ENCODE results near the gene CFAP53. TPM values are rescaled to one million over a fixed set of nuclear protein-coding genes. Genes with fewer than 3 reads are reported as not detected.

Gene CFAP53
- total and polyA plus RNA-seq, 2 of the 13 experiments (the other 11 are each of a cell fraction or from before 2014, with no cell fraction given), result 0.05 to 0.07 TPM

DNA sequence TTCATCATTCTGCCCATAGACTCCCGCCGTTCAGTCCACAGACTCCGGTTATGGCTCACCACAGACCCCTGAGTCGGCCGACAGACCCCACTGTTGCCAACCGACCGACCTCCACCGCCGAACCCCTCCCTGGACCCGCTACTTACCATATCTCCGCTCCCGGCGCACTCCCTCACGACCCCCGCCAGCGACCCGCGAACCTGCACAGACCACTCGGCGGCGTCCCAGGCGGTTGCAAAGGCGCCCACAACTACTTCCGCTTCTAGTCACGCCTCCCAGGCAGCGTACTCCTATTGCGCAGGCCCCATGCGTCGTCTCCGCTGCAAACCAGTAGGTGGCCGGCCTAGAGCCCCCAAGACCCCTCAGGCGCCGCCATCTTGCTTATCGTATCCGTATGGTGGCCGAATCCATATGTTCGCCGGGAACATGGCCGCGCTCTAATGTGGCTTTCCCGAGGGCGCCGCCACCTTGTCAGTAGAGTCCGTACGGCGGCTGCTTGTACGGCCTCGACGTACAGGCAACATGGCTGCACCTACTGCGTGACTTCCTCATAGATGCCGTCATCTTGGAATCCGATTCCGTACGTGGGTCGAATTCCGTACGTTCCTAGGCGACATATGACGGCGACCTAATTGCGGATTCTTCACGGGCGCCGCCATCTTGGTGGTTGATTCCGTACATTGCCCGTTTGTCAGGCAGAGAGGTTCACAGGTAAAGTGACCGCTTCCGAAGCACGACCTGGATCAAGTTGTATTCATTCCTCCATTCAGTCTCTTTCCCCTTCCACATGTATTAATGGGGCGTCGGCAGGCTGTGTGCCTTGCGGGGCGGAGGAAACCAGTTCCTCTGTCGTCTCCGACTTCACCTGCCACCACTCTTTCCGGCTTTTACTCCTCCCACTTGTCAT, 21.4 kb upstream of the CFAP53 start, which contains the start of gene CXXC1 (continued):
- no peak for TF ChIP-seq ZNF652 (CRISPR knock-in tag; IDR thresholded peaks at IDR 0.05; ENCODE audit: borderline replicate concordance, low read depth)
- TF ChIP-seq, protein P1, sequence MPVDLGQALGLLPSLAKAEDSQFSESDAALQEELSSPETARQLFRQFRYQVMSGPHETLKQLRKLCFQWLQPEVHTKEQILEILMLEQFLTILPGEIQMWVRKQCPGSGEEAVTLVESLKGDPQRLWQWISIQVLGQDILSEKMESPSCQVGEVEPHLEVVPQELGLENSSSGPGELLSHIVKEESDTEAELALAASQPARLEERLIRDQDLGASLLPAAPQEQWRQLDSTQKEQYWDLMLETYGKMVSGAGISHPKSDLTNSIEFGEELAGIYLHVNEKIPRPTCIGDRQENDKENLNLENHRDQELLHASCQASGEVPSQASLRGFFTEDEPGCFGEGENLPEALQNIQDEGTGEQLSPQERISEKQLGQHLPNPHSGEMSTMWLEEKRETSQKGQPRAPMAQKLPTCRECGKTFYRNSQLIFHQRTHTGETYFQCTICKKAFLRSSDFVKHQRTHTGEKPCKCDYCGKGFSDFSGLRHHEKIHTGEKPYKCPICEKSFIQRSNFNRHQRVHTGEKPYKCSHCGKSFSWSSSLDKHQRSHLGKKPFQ (CRISPR knock-in tag; IDR thresholded peaks at IDR 0.05; ENCODE audit: insufficient replicate concordance), result no peak
- TF ChIP-seq CREB1 (IDR thresholded peaks at IDR 0.05), result peak; percentile 93
- TF ChIP-seq CREB1 (CRISPR knock-in tag; IDR thresholded peaks at IDR 0.05), result peak; percentile 94
- peak; percentile 92; the same call in 1 of the 2 replicates for TF ChIP-seq MIER3 (CRISPR knock-in tag; IDR thresholded peaks at IDR 0.05; ENCODE audit: borderline replicate concordance)

DNA sequence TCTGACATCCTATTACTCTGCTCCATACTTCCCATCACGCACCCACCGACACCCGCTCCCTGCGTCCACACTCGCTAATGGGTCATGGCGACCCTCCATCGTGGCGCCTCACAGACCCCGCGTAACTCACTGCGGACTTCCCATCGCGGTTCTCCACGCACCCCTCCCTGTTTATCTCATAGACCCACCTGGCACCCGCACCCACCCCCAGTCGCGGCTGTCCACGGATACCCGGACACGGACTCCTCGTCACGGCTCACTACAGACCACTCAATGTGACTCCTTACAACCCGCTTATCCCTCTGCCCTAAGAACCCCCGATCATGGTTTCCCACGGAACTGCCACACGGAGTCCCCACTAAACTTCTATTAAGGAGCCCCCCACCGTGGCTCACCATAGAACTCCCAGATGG, 20.7 kb upstream of the CFAP53 start:
- H3K9ac ChIP-seq (ENCODE audit: insufficient read depth, low read depth, low read length), result peak overlapping the region; percentile 83
- H3K4me3 ChIP-seq (replicated peaks in 1 of 3; ENCODE audit: insufficient read depth in 1 of 3, low read depth in 2 of 3, low read length in 3 of 3), result peak overlapping the region; percentile 88 to 93 (median 90)
- no peak overlapping the region for H2AFZ ChIP-seq (ENCODE audit: low read length)
- H4K20me1 ChIP-seq (ENCODE audit: insufficient read depth, low read length), result no peaks in the 10 kb centered on the region
- BruUV-seq (replicated peaks), result no TSS peak
- in situ Hi-C loops (cut with HindIII; ENCODE audit: extremely low pct_ligation_motif_present, low pct_unique_long_range_greater_than_20kb) (loop anchor here (10.0 kb wide), 1 partner anchor 138 kb away; no protein-coding TSS in a partner anchor), intact Hi-C loops (cut with micrococcal nuclease; ENCODE audit: unreplicated experiment) (loop anchor here (5.0 kb wide), 3 partner anchors 70 to 140 kb away; no protein-coding TSS in a partner anchor)
- FAIRE-seq (no peak), DNase-seq (ENCODE audit: low spot score) (no peak), ATAC-seq (no peak; the same call in 2 of the 3 replicates)
- H3K36me3 ChIP-seq (replicated peaks in 1 of 2; ENCODE audit: control insufficient read depth in 1 of 2, insufficient read depth in 2 of 2, low read length in 2 of 2), result peaks cover 9 to 23% of the 10 kb centered on the region in 2 experiments; a peak in 4 of 5 replicates
- 10% methylated on average over 22 of the region's 27 CpGs for WGBS (ENCODE audit: low lambda C conversion rate)
- H3K4me2 ChIP-seq (ENCODE audit: low read depth, low read length), result peak overlapping the region; percentile 77
- peaks cover 18% of the 10 kb centered on the region for H3K4me1 ChIP-seq (ENCODE audit: insufficient read depth, low read length)
- POLR2A ChIA-PET, result no interaction called here
- peak overlapping the region; percentile 54 for H3K27ac ChIP-seq (ENCODE audit: extremely low read length, insufficient read depth, low read length)
- CTCF ChIA-PET (ENCODE audit: low intra/inter-chr PET ratio, low total read pairs), result interaction anchor here (1.5 kb wide), 1 partner anchor 70 kb away, joined by 7 read pairs; no protein-coding TSS in a partner anchor
- peaks cover 0 to 4% of the 10 kb centered on the region in 2 experiments; a peak in 2 of 5 replicates for H3K27me3 ChIP-seq (ENCODE audit: control insufficient read depth in 1 of 2, insufficient read depth in 2 of 2, low read length in 2 of 2)
- H3K9me3 ChIP-seq (ENCODE audit: low read length), result no peaks in the 10 kb centered on the region
- TF ChIP-seq, protein P2, sequence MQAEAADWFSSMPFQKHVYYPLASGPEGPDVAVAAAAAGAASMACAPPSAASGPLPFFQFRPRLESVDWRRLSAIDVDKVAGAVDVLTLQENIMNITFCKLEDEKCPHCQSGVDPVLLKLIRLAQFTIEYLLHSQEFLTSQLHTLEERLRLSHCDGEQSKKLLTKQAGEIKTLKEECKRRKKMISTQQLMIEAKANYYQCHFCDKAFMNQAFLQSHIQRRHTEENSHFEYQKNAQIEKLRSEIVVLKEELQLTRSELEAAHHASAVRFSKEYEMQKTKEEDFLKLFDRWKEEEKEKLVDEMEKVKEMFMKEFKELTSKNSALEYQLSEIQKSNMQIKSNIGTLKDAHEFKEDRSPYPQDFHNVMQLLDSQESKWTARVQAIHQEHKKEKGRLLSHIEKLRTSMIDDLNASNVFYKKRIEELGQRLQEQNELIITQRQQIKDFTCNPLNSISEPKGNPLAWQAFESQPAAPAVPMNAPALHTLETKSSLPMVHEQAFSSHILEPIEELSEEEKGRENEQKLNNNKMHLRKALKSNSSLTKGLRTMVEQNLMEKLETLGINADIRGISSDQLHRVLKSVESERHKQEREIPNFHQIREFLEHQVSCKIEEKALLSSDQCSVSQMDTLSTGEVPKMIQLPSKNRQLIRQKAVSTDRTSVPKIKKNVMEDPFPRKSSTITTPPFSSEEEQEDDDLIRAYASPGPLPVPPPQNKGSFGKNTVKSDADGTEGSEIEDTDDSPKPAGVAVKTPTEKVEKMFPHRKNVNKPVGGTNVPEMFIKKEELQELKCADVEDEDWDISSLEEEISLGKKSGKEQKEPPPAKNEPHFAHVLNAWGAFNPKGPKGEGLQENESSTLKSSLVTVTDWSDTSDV (CRISPR knock-in tag; IDR thresholded peaks at IDR 0.05), result 0 out of 2 replicates have a peak, but pooled peaks have one; percentile 23
- TF ChIP-seq ZNF263 (CRISPR knock-in tag; IDR thresholded peaks at IDR 0.05), result no peak
- TF ChIP-seq, protein P3, sequence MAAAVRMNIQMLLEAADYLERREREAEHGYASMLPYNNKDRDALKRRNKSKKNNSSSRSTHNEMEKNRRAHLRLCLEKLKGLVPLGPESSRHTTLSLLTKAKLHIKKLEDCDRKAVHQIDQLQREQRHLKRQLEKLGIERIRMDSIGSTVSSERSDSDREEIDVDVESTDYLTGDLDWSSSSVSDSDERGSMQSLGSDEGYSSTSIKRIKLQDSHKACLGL (CRISPR knock-in tag; IDR thresholded peaks at IDR 0.05), result no peak
- H3K79me2 ChIP-seq (ENCODE audit: insufficient read depth, low read length), result peaks cover 3% of the 10 kb centered on the region
